HepG2 (cell line): ENCODE measurements around the gene C11orf68. TPM values are rescaled to one million over a fixed set of nuclear protein-coding genes. Genes with fewer than 3 reads are reported as not detected.
A peak's percentile ranks its signal among the peaks of the same experiment; 100 is the strongest.

Experiments used
- ATF1 ChIP-seq: IDR thresholded peaks from 2 replicates; pipeline ENCODE4 v1.6.1; 2016; ENCODE audit warnings: mild to moderate bottlenecking, control low read depth
- CHD4 ChIP-seq: fragments of 200-600 bp; sonication (generic); IDR thresholded peaks from 2 replicates; pipeline ENCODE4 v1.7.0; 2017; ENCODE audit warnings: mild to moderate bottlenecking, low read length, borderline replicate concordance
- FIP1L1 ChIP-seq: fragments of 200-400 bp; formaldehyde crosslinking; IDR thresholded peaks from 2 replicates; pipeline ENCODE4 v1.6.1; 2018; ENCODE audit warnings: low read depth, mild to moderate bottlenecking, low read length, moderate library complexity, borderline replicate concordance; ENCODE audit not compliant: insufficient read depth
- FOXP1 ChIP-seq, 2 experiments: fragments of 450-650 bp in 1 of 2; IDR thresholded peaks; 2 replicates each; pipeline ENCODE4 v1.6.1; 2017 to 2018; ENCODE audit warnings: antibody characterized with exemption in 1 of 2
- GFI1 ChIP-seq: sonication (generic); formaldehyde crosslinking; IDR thresholded peaks from 2 replicates; pipeline ENCODE4 v1.5.0; 2020; ENCODE audit warnings: missing genetic modification reagents, mild to moderate bottlenecking, borderline replicate concordance
- HNRNPK ChIP-seq: fragments of 200-400 bp; formaldehyde crosslinking; IDR thresholded peaks from 2 replicates; pipeline ENCODE4 v1.6.1; 2018; ENCODE audit warnings: low read length, low read depth, moderate library complexity, mild to moderate bottlenecking; ENCODE audit not compliant: poor library complexity, severe bottlenecking
- NAIF1 ChIP-seq: sonication (generic); formaldehyde crosslinking; IDR thresholded peaks from 2 replicates; pipeline ENCODE4 v1.5.0; 2020; ENCODE audit warnings: mild to moderate bottlenecking, missing genetic modification reagents, borderline replicate concordance
- PAWR ChIP-seq: sonication (generic); formaldehyde crosslinking; IDR thresholded peaks from 2 replicates; pipeline ENCODE4 v1.4.0; 2020; ENCODE audit warnings: missing genetic modification reagents, mild to moderate bottlenecking, borderline replicate concordance
- PHF8 ChIP-seq: sonication (generic); formaldehyde crosslinking; IDR thresholded peaks from 2 replicates; pipeline ENCODE4 v1.5.0; 2020; ENCODE audit warnings: missing genetic modification reagents
- TBL1XR1 ChIP-seq: fragments of 150-350 bp; IDR thresholded peaks from 2 replicates; pipeline ENCODE4 v1.6.1; 2014; ENCODE audit warnings: borderline replicate concordance, low read length; ENCODE audit not compliant: partially characterized antibody
- ZNF143 ChIP-seq: sonication (generic); formaldehyde crosslinking; IDR thresholded peaks from 2 replicates; pipeline ENCODE4 v1.4.0; 2020; ENCODE audit warnings: missing genetic modification reagents
- ZNF432 ChIP-seq: sonication (generic); formaldehyde crosslinking; IDR thresholded peaks from 2 replicates; pipeline ENCODE4 v1.5.0; 2020; ENCODE audit warnings: missing genetic modification reagents, mild to moderate bottlenecking, borderline replicate concordance
- ZNF496 ChIP-seq: sonication (generic); formaldehyde crosslinking; IDR thresholded peaks from 2 replicates; pipeline ENCODE4 v1.8.1; 2023; ENCODE audit warnings: mild to moderate bottlenecking, moderate library complexity, missing genetic modification reagents; ENCODE audit not compliant: insufficient replicate concordance
- ZNF883 ChIP-seq: sonication (generic); formaldehyde crosslinking; IDR thresholded peaks from 2 replicates; pipeline ENCODE4 v1.5.1; 2020; ENCODE audit warnings: mild to moderate bottlenecking, missing genetic modification reagents; ENCODE audit errors: not compliant biosample characterization
- polyA plus RNA-seq, 8 experiments: library from polyadenylated mRNA; depleted of rRNA in 3 of 8; stranded (reverse) in 7 of 8; unstranded in 1 of 8; fragments of >200 nt; fragmentation: Illumina TruSeq in 4 of 8; extraction: Trizol in 4 of 8; gene quantifications; 2 replicates each; pipeline versions ENCODE4 v1.2.1 to v1.2.3, GENCODE V29; 2011 to 2016; ENCODE audit warnings: low read depth in 4 of 8, missing spikeins in 1 of 8, mixed read lengths in 1 of 8; ENCODE audit not compliant: insufficient read depth in 1 of 8
- total RNA-seq, 5 experiments: library from RNA; depleted of rRNA; stranded (reverse); fragments of >200 nt; fragmentation: Illumina TruSeq; extraction: Trizol; gene quantifications; 2 replicates each; pipeline ENCODE4 v1.2.3, GENCODE V29; 2016; ENCODE audit warnings: low read depth in 1 of 5
- TF ChIP-seq, protein P1 (sequence below): sonication (generic); formaldehyde crosslinking; IDR thresholded peaks from 2 replicates; pipeline ENCODE4 v1.4.0; 2020; ENCODE audit warnings: mild to moderate bottlenecking, missing genetic modification reagents
- TF ChIP-seq, protein P2 (sequence below): sonication (generic); formaldehyde crosslinking; IDR thresholded peaks from 2 replicates; pipeline ENCODE4 v1.4.0; 2020; ENCODE audit warnings: missing genetic modification reagents
- TF ChIP-seq, protein P3 (sequence below): sonication (generic); formaldehyde crosslinking; IDR thresholded peaks from 2 replicates; pipeline ENCODE4 v1.8.0; 2022; ENCODE audit warnings: mild to moderate bottlenecking, missing genetic modification reagents, borderline replicate concordance
- TF ChIP-seq, protein P4 (sequence below): sonication (generic); formaldehyde crosslinking; IDR thresholded peaks from 2 replicates; pipeline ENCODE4 v1.8.0; 2022; ENCODE audit warnings: missing genetic modification reagents, mild to moderate bottlenecking, moderate library complexity, borderline replicate concordance
- TF ChIP-seq, protein P5 (sequence below): sonication (generic); formaldehyde crosslinking; IDR thresholded peaks from 2 replicates; pipeline ENCODE4 v1.5.0; 2020; ENCODE audit warnings: mild to moderate bottlenecking, missing genetic modification reagents

C11orf68 gene
- total and polyA plus RNA-seq, 2 of the 13 experiments (the other 11 are each of a cell fraction or from before 2014, with no cell fraction given) = 8.4 to 28.3 TPM

DNA sequence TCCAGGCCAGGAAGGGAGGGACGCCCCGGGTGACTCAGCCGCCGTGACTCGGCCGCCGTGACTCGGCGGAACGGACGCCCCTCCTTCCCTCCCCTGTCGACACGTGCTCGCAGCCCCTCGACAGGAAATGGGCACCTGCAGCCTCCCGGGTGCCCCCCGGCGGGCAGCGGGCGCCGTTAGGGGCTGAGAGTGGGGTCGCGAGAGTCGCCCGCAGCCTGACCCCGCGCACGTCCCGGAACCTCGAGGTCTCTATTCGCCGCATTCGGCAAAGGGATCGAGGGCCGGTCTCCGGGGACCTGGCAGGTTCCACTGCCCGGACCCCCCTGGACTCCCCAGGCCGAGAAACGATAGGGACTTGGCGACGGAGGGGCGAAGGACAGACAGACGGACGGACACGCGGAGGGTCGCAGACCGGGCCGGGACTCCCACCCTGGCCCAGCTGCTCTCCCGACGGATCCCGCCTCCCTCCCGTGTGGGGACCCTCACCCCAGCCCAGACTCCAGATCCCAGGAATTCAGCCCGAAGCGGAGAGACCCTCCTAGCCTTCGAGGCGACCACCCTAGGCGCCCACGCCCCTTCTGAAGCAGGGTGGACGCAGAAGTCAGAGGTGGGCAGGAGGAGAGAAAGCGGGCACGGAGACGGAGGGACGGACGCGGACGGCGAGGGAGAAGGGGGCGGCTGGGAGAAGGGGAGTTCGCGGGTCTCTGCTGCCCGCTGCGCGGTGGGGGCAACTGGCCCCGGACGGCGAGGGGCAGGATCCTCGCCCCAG, 19.3 kb downstream of the C11orf68 start (continued):
- TF ChIP-seq PAWR (CRISPR knock-in tag) (no peak), TBL1XR1 (no peak), ZNF143 (CRISPR knock-in tag) (no peak), ATF1 (CRISPR knock-in tag) (no peak), FOXP1 (IDR thresholded peaks at IDR 0.05) (no peak), FOXP1 (CRISPR knock-in tag; IDR thresholded peaks at IDR 0.05) (no peak), NAIF1 (CRISPR knock-in tag) (no peak), CHD4 (no peak), HNRNPK (peak; percentile 3), GFI1 (CRISPR knock-in tag) (no peak; the same call in 1 of the 2 replicates), ZNF496 (CRISPR knock-in tag) (no peak), PHF8 (peak; percentile 72), ZNF432 (CRISPR knock-in tag) (no peak), ZNF883 (peak; percentile 25), FIP1L1 (no peak)
- TF ChIP-seq, protein P1, sequence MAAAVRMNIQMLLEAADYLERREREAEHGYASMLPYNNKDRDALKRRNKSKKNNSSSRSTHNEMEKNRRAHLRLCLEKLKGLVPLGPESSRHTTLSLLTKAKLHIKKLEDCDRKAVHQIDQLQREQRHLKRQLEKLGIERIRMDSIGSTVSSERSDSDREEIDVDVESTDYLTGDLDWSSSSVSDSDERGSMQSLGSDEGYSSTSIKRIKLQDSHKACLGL (CRISPR knock-in tag) = peak; percentile 91
- TF ChIP-seq, protein P2, sequence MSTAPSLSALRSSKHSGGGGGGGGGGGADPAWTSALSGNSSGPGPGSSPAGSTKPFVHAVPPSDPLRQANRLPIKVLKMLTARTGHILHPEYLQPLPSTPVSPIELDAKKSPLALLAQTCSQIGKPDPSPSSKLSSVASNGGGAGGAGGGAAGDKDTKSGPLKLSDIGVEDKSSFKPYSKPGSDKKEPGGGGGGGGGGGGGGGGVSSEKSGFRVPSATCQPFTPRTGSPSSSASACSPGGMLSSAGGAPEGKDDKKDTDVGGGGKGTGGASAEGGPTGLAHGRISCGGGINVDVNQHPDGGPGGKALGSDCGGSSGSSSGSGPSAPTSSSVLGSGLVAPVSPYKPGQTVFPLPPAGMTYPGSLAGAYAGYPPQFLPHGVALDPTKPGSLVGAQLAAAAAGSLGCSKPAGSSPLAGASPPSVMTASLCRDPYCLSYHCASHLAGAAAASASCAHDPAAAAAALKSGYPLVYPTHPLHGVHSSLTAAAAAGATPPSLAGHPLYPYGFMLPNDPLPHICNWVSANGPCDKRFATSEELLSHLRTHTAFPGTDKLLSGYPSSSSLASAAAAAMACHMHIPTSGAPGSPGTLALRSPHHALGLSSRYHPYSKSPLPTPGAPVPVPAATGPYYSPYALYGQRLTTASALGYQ = no peak
- TF ChIP-seq, protein P3, sequence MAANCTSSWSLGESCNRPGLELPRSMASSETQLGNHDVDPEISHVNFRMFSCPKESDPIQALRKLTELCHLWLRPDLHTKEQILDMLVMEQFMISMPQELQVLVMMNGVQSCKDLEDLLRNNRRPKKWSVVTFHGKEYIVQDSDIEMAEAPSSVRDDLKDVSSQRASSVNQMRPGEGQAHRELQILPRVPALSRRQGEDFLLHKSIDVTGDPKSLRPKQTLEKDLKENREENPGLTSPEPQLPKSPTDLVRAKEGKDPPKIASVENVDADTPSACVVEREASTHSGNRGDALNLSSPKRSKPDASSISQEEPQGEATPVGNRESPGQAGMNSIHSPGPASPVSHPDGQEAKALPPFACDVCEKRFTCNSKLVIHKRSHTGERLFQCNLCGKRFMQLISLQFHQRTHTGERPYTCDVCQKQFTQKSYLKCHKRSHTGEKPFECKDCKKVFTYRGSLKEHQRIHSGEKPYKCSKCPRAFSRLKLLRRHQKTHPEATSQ (CRISPR knock-in tag) = 0 out of 2 replicates have a peak, but pooled peaks have one; percentile 36
- TF ChIP-seq, protein P4, sequence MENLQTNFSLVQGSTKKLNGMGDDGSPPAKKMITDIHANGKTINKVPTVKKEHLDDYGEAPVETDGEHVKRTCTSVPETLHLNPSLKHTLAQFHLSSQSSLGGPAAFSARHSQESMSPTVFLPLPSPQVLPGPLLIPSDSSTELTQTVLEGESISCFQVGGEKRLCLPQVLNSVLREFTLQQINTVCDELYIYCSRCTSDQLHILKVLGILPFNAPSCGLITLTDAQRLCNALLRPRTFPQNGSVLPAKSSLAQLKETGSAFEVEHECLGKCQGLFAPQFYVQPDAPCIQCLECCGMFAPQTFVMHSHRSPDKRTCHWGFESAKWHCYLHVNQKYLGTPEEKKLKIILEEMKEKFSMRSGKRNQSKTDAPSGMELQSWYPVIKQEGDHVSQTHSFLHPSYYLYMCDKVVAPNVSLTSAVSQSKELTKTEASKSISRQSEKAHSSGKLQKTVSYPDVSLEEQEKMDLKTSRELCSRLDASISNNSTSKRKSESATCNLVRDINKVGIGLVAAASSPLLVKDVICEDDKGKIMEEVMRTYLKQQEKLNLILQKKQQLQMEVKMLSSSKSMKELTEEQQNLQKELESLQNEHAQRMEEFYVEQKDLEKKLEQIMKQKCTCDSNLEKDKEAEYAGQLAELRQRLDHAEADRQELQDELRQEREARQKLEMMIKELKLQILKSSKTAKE (CRISPR knock-in tag) = peak; percentile 62; the same call in 1 of the 2 replicates
- TF ChIP-seq, protein P5, sequence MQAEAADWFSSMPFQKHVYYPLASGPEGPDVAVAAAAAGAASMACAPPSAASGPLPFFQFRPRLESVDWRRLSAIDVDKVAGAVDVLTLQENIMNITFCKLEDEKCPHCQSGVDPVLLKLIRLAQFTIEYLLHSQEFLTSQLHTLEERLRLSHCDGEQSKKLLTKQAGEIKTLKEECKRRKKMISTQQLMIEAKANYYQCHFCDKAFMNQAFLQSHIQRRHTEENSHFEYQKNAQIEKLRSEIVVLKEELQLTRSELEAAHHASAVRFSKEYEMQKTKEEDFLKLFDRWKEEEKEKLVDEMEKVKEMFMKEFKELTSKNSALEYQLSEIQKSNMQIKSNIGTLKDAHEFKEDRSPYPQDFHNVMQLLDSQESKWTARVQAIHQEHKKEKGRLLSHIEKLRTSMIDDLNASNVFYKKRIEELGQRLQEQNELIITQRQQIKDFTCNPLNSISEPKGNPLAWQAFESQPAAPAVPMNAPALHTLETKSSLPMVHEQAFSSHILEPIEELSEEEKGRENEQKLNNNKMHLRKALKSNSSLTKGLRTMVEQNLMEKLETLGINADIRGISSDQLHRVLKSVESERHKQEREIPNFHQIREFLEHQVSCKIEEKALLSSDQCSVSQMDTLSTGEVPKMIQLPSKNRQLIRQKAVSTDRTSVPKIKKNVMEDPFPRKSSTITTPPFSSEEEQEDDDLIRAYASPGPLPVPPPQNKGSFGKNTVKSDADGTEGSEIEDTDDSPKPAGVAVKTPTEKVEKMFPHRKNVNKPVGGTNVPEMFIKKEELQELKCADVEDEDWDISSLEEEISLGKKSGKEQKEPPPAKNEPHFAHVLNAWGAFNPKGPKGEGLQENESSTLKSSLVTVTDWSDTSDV (CRISPR knock-in tag) = no peak
